GM12891 (cell line): Measurements from ENCODE around the gene CYTH4.

ENCODE experiments used
- POLR2AphosphoS5 ChIP-seq: IDR thresholded peaks from 2 replicates; pipeline ENCODE4 v1.6.1; 2011; ENCODE audit warnings: low read depth, low read length, control low read depth
- SPI1 ChIP-seq: IDR thresholded peaks from 2 replicates; pipeline ENCODE4 v1.6.1; 2011; ENCODE audit warnings: low read depth, low read length, control low read depth

- TF ChIP-seq SPI1 (no peak), POLR2AphosphoS5 (no peak)
Observed at GRCh38 chr22:37311761-37312312, 29.5 kb downstream of the CYTH4 start.
